Skeletal muscle satellite cell (primary cell): ENCODE data around the gene TMEM255A. TPM values are rescaled to one million over a fixed set of nuclear protein-coding genes. Genes with fewer than 3 reads are reported as not detected.
"Not testable (repeated sequence)": the region's sequence is repeated elsewhere in the genome, so short reads cannot be mapped to it uniquely, and the experiment has no call there.

Source experiments
- H3K27me3 ChIP-seq: 2 replicates; pipeline ENCODE4 v1.7.0; 2013; ENCODE audit warnings: low read length; ENCODE audit not compliant: control insufficient read depth, insufficient read depth
- H3K36me3 ChIP-seq: 2 replicates; pipeline ENCODE4 v1.7.0; 2013; ENCODE audit warnings: mild to moderate bottlenecking, control low read depth, low read length; ENCODE audit not compliant: insufficient read depth
- H3K4me1 ChIP-seq: 2 replicates; pipeline ENCODE4 v1.7.0; 2013; ENCODE audit warnings: low read length; ENCODE audit not compliant: control insufficient read depth, insufficient read depth
- H3K4me2 ChIP-seq: 2 replicates; pipeline ENCODE4 v1.7.0; 2013; ENCODE audit warnings: mild to moderate bottlenecking, low read length
- H3K4me3 ChIP-seq: 2 replicates; pipeline ENCODE4 v1.7.0; 2013; ENCODE audit warnings: low read length
- H3K9ac ChIP-seq: 2 replicates; pipeline ENCODE4 v1.7.0; 2013; ENCODE audit warnings: mild to moderate bottlenecking, low read depth, low read length, moderate library complexity
- H3K9me3 ChIP-seq: replicated peaks from 2 replicates; pipeline ENCODE4 v1.7.0; 2013; ENCODE audit warnings: mild to moderate bottlenecking, control low read depth, low read length
- total RNA-seq: library from RNA; depleted of rRNA; stranded (reverse); fragments of >200 nt; gene quantifications from 2 replicates; pipeline ENCODE4 v1.2.3, GENCODE V29; 2012; rRNA removed

Gene TMEM255A
- under 0.01 TPM in 1 of 2 replicates, not detected in the other for total RNA-seq

- Histone ChIP-seq H3K36me3 (no peaks in the 10 kb centered on the region), H3K9me3 (no peaks in the 10 kb centered on the region), H3K4me1 (peaks cover 10% of the 10 kb centered on the region), H3K4me2 (peak within 1 kb of the TSS; percentile 85), H3K9ac (peak within 1 kb of the TSS; percentile 32), H3K27me3 (peaks cover 44% of the 10 kb centered on the region), H3K4me3 (peak within 1 kb of the TSS; percentile 64)
Observed at GRCh38 chrX:120310861-120311726, at the start of gene TMEM255A. Gene TMEM255A (minus strand): TSS chrX:120311461. CDS start chrX:120311309, 152 bp downstream.

- Histone ChIP-seq H3K9me3 (no peaks in the 10 kb centered on the region), H3K27me3 (peaks cover 3% of the 10 kb centered on the region), H3K4me1 (peaks cover 12% of the 10 kb centered on the region), H3K9ac (no peak overlapping the region), H3K4me2 (peak overlapping the region; percentile 37), H3K4me3 (no peak overlapping the region), H3K36me3 (no peaks in the 10 kb centered on the region)
Observed at GRCh38 chrX:120358737-120359456, 47.6 kb upstream of the TMEM255A start.

- peaks cover 3% of the 10 kb centered on the region for H3K27me3 ChIP-seq
- H3K4me1 ChIP-seq: peaks cover 12% of the 10 kb centered on the region
- no peak overlapping the region for H3K4me3 ChIP-seq
- no peaks in the 10 kb centered on the region for H3K36me3 ChIP-seq
- H3K4me2 ChIP-seq: no peak overlapping the region
- no peaks in the 10 kb centered on the region for H3K9me3 ChIP-seq
- H3K9ac ChIP-seq: no peak overlapping the region
Observed at GRCh38 chrX:120357186-120357585, 45.9 kb upstream of the TMEM255A start.

- peaks cover 3% of the 10 kb centered on the region for H3K27me3 ChIP-seq
- H3K4me3 ChIP-seq: no peak overlapping the region
- no peaks in the 10 kb centered on the region for H3K9me3 ChIP-seq
- no peak overlapping the region for H3K4me2 ChIP-seq
- H3K4me1 ChIP-seq: peaks cover 12% of the 10 kb centered on the region
- no peak overlapping the region for H3K9ac ChIP-seq
- H3K36me3 ChIP-seq: no peaks in the 10 kb centered on the region
Observed at GRCh38 chrX:120356084-120356483, 44.8 kb upstream of the TMEM255A start.

- no peak overlapping the region for H3K9ac ChIP-seq
- peaks cover 3% of the 10 kb centered on the region for H3K27me3 ChIP-seq
- no peak overlapping the region for H3K4me3 ChIP-seq
- H3K36me3 ChIP-seq: no peaks in the 10 kb centered on the region
- no peaks in the 10 kb centered on the region for H3K4me1 ChIP-seq
- no peak overlapping the region for H3K4me2 ChIP-seq
- no peaks in the 10 kb centered on the region for H3K9me3 ChIP-seq
Observed at GRCh38 chrX:120350450-120351138, 39.3 kb upstream of the TMEM255A start.

DNA sequence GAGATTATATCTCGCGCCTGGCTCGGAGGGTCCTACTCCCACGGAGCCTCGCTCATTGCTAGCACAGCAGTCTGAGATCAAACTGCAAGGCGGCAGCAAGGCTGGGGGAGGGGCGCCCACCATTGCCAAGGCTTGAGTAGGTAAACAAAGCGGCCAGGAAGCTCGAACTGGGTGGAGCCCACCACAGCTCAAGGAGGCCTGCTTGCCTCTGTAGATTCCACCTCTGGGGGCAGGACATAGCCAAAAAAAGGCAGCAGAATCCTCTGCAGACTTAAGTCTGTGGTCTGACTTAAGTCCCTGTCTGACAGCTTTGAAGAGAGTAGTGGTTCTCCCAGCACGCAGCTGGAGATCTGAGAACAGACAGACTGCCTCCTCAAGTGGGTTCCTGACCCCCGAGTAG lies 33.3 kb upstream of the TMEM255A start:
- not testable (repeated sequence) for H3K9me3 ChIP-seq

GRCh38 chrX:120336899-120337298 lies 25.6 kb upstream of the TMEM255A start:
- Histone ChIP-seq H3K4me1 (no peaks in the 10 kb centered on the region), H3K36me3 (no peaks in the 10 kb centered on the region), H3K27me3 (no peaks in the 10 kb centered on the region), H3K4me3 (no peak overlapping the region), H3K9ac (no peak overlapping the region), H3K4me2 (no peak overlapping the region), H3K9me3 (peaks cover 3% of the 10 kb centered on the region)

More for the DNA sequence above, 33.3 kb upstream of the TMEM255A start:
- not testable (repeated sequence) for H3K4me2 ChIP-seq, H3K27me3 ChIP-seq, H3K36me3 ChIP-seq, H3K9ac ChIP-seq, H3K4me1 ChIP-seq, H3K4me3 ChIP-seq

DNA sequence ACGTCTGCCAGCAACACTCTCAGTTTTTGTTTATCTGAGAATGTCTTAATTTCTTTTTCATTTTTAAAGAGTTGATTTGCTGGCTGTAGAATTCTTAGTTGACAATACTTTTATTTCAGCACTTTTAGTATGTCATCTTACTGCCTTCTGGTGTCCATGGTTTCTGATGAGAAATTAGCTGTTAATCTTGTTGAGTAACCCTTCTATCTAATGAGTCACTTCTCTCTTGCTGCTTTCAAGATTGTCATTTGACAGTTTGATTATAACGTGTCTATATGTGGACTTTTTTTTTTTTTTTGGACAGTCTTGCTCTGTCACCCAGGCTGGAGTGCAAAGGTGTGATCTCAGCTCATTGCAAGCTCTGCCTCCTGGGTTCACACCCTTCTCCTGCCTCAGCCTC lies 24.0 kb upstream of the TMEM255A start:
- Histone ChIP-seq H3K4me2 (no peak overlapping the region), H3K4me1 (no peaks in the 10 kb centered on the region), H3K27me3 (no peaks in the 10 kb centered on the region), H3K9me3 (peaks cover 3% of the 10 kb centered on the region), H3K9ac (no peak overlapping the region), H3K36me3 (no peaks in the 10 kb centered on the region), H3K4me3 (no peak overlapping the region)

GRCh38 chrX:120334603-120335002 lies 23.3 kb upstream of the TMEM255A start:
- Histone ChIP-seq H3K4me3 (no peak overlapping the region), H3K4me2 (no peak overlapping the region), H3K4me1 (no peaks in the 10 kb centered on the region), H3K9me3 (peaks cover 3% of the 10 kb centered on the region), H3K9ac (no peak overlapping the region), H3K27me3 (no peaks in the 10 kb centered on the region), H3K36me3 (no peaks in the 10 kb centered on the region)

DNA sequence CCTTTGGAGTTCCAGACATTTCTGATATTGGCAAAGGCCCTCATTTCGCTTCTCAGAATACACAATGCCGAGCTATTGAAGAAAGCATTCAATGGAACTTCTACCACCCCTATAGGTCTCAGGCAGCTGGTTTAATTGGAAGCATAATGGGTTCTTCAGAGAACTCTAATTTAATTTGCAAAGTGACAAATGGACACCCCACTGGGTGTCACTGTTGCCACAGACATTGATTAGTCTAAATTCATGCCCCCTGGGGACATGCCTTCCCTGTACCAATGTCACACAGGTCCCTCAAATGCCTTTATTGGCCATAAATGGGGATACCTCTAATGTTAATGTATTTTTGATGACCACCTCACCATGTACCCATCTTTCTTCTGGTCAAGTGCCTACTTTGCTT lies 22.9 kb upstream of the TMEM255A start:
- H3K9ac ChIP-seq: no peak overlapping the region
- H3K36me3 ChIP-seq: no peaks in the 10 kb centered on the region
- H3K4me2 ChIP-seq: no peak overlapping the region
- no peaks in the 10 kb centered on the region for H3K4me1 ChIP-seq
- no peaks in the 10 kb centered on the region for H3K27me3 ChIP-seq
- no peak overlapping the region for H3K4me3 ChIP-seq
- H3K9me3 ChIP-seq: peaks cover 3% of the 10 kb centered on the region

DNA sequence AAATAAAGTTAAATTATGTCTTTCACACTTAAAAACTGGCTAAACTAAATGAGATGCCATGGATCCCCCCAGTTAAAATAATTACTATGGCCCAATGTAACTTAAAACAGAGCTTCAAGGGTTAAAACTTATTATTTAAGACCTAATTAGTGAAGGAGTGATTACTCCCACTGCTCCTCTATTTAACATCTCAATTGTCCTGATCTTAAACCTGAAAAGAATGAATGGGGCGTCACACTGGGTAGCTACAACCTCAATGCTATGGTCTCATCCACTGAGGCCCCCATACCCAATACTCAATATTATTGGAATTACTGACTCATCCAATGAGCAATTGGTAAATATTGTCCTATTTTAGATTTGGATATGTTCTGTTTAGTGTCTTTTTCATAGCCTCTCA lies 21.1 kb upstream of the TMEM255A start:
- H3K36me3 ChIP-seq: no peaks in the 10 kb centered on the region
- H3K9me3 ChIP-seq: peaks cover 3% of the 10 kb centered on the region
- H3K4me1 ChIP-seq: no peaks in the 10 kb centered on the region
- H3K4me3 ChIP-seq: no peak overlapping the region
- H3K27me3 ChIP-seq: no peaks in the 10 kb centered on the region
- H3K4me2 ChIP-seq: no peak overlapping the region
- no peak overlapping the region for H3K9ac ChIP-seq
